ENCODE measurements around the gene KRCC1. TPM values are rescaled to one million over a fixed set of nuclear protein-coding genes. Genes with fewer than 3 reads are reported as not detected.
A peak's percentile ranks its signal among the peaks of the same experiment; 100 is the strongest.

Gene KRCC1
- total RNA-seq = 22.8 TPM
- long read RNA-seq, transcript KRCC1-201 (4 exons, 1,753 nt) = major isoform, 34 of 42 reads
- long read RNA-seq, partial matches to known transcripts = 1 of 42 reads
- long read RNA-seq, other reads (novel, unspliced or antisense) = 7 of 42 reads

GRCh38 chr2:88055371-88056128 is at the start of gene KRCC1:
TSS of gene KRCC1 (minus strand) at chr2:88055783. CDS start at chr2:88028563, 27,220 bp downstream.
- intact Hi-C loops (cut with DNase I) = no loop called here
- ATAC-seq (ENCODE audit: poor library complexity) = peak; percentile 98

GRCh38 chr2:88100489-88100858 is 44.9 kb upstream of the KRCC1 start:
- ATAC-seq (ENCODE audit: poor library complexity) (peak; percentile 46), DNase-seq (no peak)
- intact Hi-C loops (cut with DNase I) = no loop called here

More at GRCh38 chr2:88055371-88056128, at the start of gene KRCC1:
- DNase-seq = peak; percentile 98

GRCh38 chr2:88099798-88100488 is 44.4 kb upstream of the KRCC1 start:
- intact Hi-C loops (cut with DNase I) = no loop called here
- ATAC-seq (ENCODE audit: poor library complexity) (peak; percentile 55), DNase-seq (no peak)

GRCh38 chr2:88098558-88098900 is 42.9 kb upstream of the KRCC1 start:
- ATAC-seq (ENCODE audit: poor library complexity) (no peak), DNase-seq (no peak)
- intact Hi-C loops (cut with DNase I) = no loop called here

DNA sequence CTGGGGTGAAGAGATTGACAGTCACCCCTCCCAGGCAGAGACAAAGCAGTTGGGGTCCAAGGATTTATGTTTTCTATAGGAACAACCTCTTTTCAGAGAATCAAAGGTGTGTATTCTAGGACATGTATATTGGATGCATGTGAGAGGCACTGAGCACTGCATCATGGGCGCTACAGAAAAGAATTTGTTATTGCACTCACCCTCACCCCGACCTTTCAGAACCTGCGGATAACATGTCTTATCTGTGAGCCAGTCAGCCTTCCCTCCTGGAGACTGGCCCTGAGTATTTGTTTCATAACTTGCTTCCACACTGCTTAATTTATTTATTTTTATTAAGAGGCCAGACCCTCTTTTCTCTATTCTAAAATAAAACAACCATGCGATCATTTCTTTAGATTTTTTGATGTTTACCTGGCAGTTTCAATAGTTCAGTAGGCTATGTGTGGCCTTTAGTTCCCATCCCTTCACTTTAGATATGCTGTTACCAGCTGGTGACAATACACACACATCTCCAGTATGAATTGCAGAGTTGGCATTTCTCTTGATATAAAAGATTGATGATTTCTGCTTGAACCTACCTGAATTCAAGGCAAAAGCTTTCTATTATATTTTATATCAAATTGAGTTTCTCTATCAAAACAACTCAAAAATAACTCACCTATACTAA is 42.4 kb upstream of the KRCC1 start:
- ATAC-seq (ENCODE audit: poor library complexity) = peak; percentile 60

GRCh38 chr2:88097192-88097591 is 41.6 kb upstream of the KRCC1 start:
- ATAC-seq (ENCODE audit: poor library complexity) = no peak
- intact Hi-C loops (cut with DNase I) = no loop called here
- no peak for DNase-seq

More for the DNA sequence above, 42.4 kb upstream of the KRCC1 start:
- DNase-seq = no peak
- intact Hi-C loops (cut with DNase I) = no loop called here

GRCh38 chr2:88096708-88097107 is 41.1 kb upstream of the KRCC1 start:
- no peak for DNase-seq
- no peak for ATAC-seq (ENCODE audit: poor library complexity)
- intact Hi-C loops (cut with DNase I) = no loop called here

- intact Hi-C loops (cut with DNase I) = no loop called here
- no peak for ATAC-seq (ENCODE audit: poor library complexity)
Measured at GRCh38 chr2:88095022-88095421, 39.4 kb upstream of the KRCC1 start.

GRCh38 chr2:88092773-88093172 is 37.2 kb upstream of the KRCC1 start:
- DNase-seq = no peak
- intact Hi-C loops (cut with DNase I) = no loop called here
- no peak for ATAC-seq (ENCODE audit: poor library complexity)

More at GRCh38 chr2:88095022-88095421, 39.4 kb upstream of the KRCC1 start:
- DNase-seq = no peak

DNA sequence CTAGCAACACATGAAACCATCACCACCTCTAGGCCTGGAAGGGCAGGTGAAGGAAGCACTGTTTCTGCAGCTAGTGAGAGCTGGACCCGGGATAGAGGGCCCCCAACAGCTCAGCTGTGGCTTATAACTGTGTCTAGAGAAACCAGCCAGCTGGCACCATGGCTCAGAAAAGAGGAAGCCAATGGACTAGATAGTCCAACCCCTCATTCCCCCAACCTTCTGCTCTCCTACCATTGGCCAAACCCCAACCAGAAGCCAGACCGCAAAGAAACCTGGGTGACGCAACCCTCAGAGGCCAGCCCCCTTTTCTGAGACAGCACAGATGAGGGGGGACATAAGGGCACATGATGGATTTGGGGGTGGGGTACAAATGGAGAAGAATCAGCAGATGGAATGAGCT is 36.4 kb upstream of the KRCC1 start:
- ATAC-seq (ENCODE audit: poor library complexity) = no peak

DNA sequence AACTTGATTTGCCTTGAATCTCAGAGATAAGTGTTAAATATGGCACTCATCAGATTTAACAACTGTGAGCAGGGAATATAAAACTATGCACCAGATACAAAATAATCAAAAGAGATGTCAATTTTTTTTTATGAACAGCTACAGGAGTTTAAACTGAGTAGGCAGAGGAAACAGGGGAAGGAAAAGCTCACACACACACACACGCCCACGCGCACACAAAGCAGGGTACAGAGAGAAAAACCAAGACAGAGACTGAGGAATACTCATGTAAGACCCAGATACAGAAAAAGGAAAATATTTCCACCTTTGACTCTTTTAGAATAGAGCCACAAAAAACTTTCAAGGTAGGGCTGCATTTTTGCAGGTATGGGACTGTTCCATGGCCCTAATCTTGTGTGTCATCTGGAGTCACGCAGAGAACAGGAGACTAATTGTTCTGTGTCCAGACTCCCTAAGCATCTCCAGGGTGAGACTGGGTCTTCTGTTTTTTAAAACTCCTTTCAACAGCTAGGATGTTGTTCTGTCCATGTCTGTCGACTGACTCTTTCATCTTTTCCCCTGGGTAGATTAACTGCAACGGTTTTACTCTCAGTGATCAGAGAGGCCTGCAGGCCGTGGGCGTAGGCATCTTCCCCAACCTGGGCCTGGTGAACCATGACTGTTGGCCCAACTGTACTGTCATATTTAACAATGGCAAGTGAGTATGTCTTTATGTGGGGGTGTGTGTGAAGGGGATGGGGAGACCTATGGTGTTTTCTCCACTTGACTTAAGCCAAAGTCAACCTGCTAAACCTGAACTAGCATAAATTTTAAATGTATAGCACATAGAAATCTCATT is 35.1 kb upstream of the KRCC1 start:
- no peak for ATAC-seq (ENCODE audit: poor library complexity)
- intact Hi-C loops (cut with DNase I) = no loop called here

More for the DNA sequence above, 36.4 kb upstream of the KRCC1 start:
- DNase-seq = no peak
- intact Hi-C loops (cut with DNase I) = no loop called here

DNA sequence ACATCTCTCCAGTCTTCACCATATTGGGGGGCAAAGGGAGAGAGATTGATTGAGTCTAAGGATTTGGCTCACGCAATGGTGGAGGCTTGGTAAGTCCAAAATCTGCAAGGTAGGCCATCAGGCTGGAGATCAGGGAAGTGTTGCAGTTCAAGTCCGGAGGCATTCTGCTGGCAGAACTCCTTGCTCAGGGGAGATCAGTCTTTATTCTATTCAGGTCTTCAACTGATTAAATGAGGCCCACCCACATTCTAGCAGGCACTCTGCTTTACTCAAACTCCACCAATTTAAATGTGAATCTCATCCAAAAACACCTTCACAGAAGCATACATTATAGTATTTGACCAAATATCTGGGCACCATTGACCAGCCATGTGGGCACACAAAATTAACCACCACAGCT is 33.4 kb upstream of the KRCC1 start:
- intact Hi-C loops (cut with DNase I) = no loop called here
- no peak for ATAC-seq (ENCODE audit: poor library complexity)
- DNase-seq = no peak

More for the DNA sequence above, 35.1 kb upstream of the KRCC1 start:
- no peak for DNase-seq

GRCh38 chr2:88087763-88088162 is 32.2 kb upstream of the KRCC1 start:
- intact Hi-C loops (cut with DNase I) = no loop called here
- no peak for DNase-seq
- no peak for ATAC-seq (ENCODE audit: poor library complexity)

DNA sequence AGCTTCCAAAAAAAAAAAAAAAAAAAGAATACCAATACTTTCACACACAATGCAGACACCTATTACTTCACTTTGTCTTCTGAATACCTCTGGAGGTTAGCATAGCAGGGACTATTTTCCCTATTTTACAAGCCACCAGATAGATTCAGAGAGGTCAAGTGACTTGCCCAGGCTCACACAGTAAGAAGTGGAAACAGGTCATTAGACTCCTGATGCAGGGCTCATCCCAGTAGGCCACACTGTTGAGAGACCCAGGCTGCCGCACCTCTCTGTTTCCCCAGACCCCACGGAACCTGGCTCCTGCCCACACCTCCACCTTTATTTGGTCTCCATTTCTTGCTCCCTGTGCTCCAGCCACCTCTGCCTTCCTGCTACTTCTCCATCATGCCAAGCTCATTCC is 31.5 kb upstream of the KRCC1 start:
- DNase-seq = no peak
- ATAC-seq (ENCODE audit: poor library complexity) = no peak
- intact Hi-C loops (cut with DNase I) = no loop called here

GRCh38 chr2:88086401-88086800 is 30.8 kb upstream of the KRCC1 start:
- no peak for DNase-seq
- intact Hi-C loops (cut with DNase I) = no loop called here
- ATAC-seq (ENCODE audit: poor library complexity) = no peak

DNA sequence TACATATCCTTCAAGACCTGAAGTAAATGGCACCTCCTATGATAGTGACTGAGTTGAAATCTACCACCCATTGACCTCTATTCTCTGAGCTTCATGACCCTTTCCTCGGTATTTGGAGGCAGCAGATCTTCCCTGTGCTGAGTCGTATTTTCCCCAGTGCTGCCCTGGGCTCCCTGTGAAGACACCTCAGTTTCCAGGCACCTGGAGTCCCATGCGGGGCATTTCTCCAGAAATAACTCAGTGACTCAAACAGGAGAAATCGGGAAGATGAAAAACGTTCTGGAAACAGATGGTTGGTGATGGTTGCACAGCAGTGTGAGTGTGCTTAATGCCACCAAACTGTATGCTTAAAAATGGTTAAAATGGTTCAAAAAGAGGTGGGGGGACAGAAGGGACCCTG is 30.0 kb upstream of the KRCC1 start:
- no peak for DNase-seq
- intact Hi-C loops (cut with DNase I) = no loop called here
- no peak for ATAC-seq (ENCODE audit: poor library complexity)

- intact Hi-C loops (cut with DNase I) = no loop called here
- ATAC-seq (ENCODE audit: poor library complexity) (no peak), DNase-seq (no peak)
Measured at GRCh38 chr2:88085099-88085498, 29.5 kb upstream of the KRCC1 start.

GRCh38 chr2:88082781-88083180 is 27.2 kb upstream of the KRCC1 start:
- intact Hi-C loops (cut with DNase I) = no loop called here
- no peak for DNase-seq
- no peak for ATAC-seq (ENCODE audit: poor library complexity)

Measured in Right ventricle myocardium superior (tissue), 1 donor.